ENCODE data around the gene DNAJC5G. TPM values are rescaled to one million over a fixed set of nuclear protein-coding genes. Genes with fewer than 3 reads are reported as not detected.
"Not testable (repeated sequence)": the region's sequence is repeated elsewhere in the genome, so short reads cannot be mapped to it uniquely, and the experiment has no call there.

Gene DNAJC5G
- total RNA-seq, 4 donors from 2014 or later: 0.33 to 2.1 (median 1.1) TPM; not detected in 1

DNA sequence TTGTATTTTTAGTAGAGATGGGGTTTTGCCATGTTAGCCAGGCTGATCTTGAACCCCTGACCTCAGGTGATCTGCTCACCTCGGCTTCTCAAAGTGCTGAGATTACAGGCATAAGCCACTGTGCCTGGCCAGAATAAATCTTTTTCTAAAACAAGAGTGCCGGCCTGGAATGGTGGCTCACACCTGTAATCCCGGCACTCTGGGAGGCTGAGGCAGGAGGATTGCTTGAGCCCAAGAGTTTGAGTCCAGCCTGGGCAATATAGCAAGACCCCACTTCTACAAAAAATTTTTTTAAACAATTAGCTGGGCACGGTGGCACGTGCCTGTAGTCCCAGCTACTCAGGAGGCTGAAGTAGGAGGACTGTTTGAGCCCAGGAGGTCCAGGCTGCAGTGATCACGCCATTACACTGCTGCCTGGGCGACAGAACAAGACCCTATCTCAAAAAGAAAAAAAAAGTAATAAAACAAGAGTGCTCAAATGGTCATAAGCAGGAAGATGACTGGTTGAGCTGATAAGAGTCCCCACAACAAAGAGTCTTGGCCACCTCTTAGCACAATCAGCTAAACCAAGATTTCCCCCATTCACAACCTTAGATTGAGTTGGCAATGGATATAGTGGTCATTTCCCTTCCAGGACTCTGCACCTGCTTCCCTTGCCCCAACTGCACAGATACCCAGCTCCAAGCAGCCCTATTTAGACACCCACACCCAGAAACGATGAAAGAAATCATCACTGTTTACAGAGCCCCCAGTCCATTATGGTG lies 38.8 kb downstream of the DNAJC5G start:
- intact Hi-C loops (cut with DNase I): no loop called here
- Histone ChIP-seq H3K4me3 (replicated peaks in 1 of 3) (no peak overlapping the region), H3K27me3 (no peaks in the 10 kb centered on the region), H3K9me3 (no peaks in the 10 kb centered on the region), H3K36me3 (no peaks in the 10 kb centered on the region), H3K27ac (no peak overlapping the region), H3K4me1 (no peaks in the 10 kb centered on the region)
- TF ChIP-seq, protein P1, sequence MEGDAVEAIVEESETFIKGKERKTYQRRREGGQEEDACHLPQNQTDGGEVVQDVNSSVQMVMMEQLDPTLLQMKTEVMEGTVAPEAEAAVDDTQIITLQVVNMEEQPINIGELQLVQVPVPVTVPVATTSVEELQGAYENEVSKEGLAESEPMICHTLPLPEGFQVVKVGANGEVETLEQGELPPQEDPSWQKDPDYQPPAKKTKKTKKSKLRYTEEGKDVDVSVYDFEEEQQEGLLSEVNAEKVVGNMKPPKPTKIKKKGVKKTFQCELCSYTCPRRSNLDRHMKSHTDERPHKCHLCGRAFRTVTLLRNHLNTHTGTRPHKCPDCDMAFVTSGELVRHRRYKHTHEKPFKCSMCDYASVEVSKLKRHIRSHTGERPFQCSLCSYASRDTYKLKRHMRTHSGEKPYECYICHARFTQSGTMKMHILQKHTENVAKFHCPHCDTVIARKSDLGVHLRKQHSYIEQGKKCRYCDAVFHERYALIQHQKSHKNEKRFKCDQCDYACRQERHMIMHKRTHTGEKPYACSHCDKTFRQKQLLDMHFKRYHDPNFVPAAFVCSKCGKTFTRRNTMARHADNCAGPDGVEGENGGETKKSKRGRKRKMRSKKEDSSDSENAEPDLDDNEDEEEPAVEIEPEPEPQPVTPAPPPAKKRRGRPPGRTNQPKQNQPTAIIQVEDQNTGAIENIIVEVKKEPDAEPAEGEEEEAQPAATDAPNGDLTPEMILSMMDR (IDR thresholded peaks at IDR 0.05): no peak
- WGBS, 2 donors: 89 to 97% methylated on average over 8 of the region's 8 CpGs
- no peak for DNase-seq

DNA sequence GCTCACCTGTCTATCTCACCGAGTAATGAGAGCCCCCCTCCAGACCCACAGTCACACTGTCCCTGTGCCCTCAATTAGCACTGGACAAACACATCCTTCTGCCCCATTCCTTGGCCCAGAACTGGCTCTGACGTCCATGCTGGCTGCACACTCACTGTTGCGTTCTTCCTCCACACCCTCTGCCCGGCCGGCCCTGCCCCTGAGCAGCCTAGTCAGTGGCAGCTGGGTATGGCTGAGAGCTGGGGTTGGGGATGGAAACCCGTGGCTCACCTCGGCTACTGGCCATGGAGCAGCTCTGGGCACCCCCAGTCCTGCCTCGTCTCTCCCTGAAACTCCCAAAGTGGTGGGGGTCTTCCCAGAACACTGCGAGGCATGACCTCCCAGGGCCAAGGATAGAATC lies 39.5 kb downstream of the DNAJC5G start:
- intact Hi-C loops (cut with DNase I): no loop called here
- no peaks in the 10 kb centered on the region for H3K27me3 ChIP-seq
- WGBS, 2 donors: 88 to 94% methylated on average over 7 to 8 of the region's 9 CpGs
- no peak for DNase-seq
- TF ChIP-seq, protein P1 (IDR thresholded peaks at IDR 0.05): no peak
- TF ChIP-seq POLR2A (IDR thresholded peaks at IDR 0.05): no peak
- no peak overlapping the region for H3K27ac ChIP-seq
- H3K36me3 ChIP-seq: no peaks in the 10 kb centered on the region
- H3K4me1 ChIP-seq: no peaks in the 10 kb centered on the region
- H3K4me3 ChIP-seq (replicated peaks in 1 of 3): no peak overlapping the region
- no peaks in the 10 kb centered on the region for H3K9me3 ChIP-seq

DNA sequence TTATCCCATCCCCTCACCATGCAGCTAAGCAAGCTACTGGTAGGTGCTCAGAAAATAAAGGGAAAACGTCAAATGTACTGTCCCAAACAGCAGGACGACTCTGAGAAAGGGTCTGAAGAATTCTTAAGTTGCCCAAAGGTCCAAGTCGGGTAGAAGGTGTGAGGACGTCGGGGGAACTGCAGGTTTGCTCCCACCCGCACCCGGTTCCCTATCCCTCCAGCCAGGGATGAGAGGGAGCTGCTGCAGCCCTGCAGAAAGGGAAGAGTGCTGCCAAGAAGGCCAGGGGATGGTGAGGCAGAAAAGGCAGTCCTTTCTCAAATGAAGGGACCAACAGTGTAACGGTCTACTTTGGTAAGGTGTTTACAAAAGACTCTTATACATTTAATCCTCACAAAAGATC lies 39.9 kb downstream of the DNAJC5G start:
- Histone ChIP-seq H3K27me3 (no peaks in the 10 kb centered on the region), H3K9me3 (no peaks in the 10 kb centered on the region), H3K4me3 (replicated peaks in 1 of 3) (no peak overlapping the region), H3K36me3 (no peaks in the 10 kb centered on the region), H3K27ac (no peak overlapping the region), H3K4me1 (no peaks in the 10 kb centered on the region)
- TF ChIP-seq, protein P1 (IDR thresholded peaks at IDR 0.05): no peak
- TF ChIP-seq POLR2A (IDR thresholded peaks at IDR 0.05): no peak
- no peak for DNase-seq
- intact Hi-C loops (cut with DNase I): no loop called here
- WGBS, 2 donors: 75 to 79% methylated on average over 8 of the region's 8 CpGs

DNA sequence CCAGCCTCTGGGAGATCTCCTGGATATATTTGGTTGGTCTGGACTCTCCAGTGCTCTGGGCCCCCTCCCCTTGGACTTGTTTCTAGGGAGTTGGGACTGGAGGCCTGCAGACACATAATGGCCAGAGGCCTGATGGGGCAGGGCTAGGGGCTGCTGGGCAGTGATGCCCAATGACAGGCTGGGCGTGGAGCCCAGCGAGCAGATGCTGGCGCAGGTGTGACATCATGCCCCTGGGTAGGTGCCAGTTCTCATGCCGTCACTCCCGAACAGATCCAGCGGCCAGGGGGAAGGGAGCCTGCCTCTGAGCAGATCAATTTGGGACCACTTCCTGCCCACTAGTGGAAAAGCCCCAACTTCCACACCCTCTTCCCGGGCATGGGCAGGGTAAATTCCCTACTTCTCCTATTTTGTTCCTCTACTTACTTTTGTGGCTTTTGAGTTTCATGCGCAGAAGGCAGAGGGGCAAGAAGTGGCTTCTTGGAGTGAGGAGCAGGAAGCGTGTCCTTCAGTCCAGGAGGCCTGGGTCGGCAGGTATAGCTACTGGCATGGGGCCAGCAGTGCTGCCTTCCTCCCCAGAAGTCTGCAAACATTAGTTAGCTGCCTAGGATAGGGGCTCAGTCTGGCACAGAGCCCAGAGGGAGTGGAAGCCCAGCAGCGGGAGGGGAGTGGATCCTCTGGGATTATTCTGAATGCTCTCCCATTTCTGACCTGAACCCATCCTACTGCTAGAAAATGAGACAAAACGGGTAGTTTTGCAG lies 41.6 kb downstream of the DNAJC5G start:
- Histone ChIP-seq H3K4me3 (replicated peaks in 1 of 3) (no peak overlapping the region), H3K9me3 (no peaks in the 10 kb centered on the region), H3K27me3 (no peaks in the 10 kb centered on the region), H3K4me1 (peaks cover 0 to 14% of the 10 kb centered on the region in 2 donors), H3K36me3 (no peaks in the 10 kb centered on the region), H3K27ac (no peak overlapping the region)
- intact Hi-C loops (cut with DNase I): no loop called here
- no peak for DNase-seq
- no peak for TF ChIP-seq POLR2A (IDR thresholded peaks at IDR 0.05)
- TF ChIP-seq, protein P1 (IDR thresholded peaks at IDR 0.05): no peak
- 39 to 49% methylated on average over 5 to 9 of the region's 12 CpGs for whole genome bisulfite sequencing, 2 donors

DNA sequence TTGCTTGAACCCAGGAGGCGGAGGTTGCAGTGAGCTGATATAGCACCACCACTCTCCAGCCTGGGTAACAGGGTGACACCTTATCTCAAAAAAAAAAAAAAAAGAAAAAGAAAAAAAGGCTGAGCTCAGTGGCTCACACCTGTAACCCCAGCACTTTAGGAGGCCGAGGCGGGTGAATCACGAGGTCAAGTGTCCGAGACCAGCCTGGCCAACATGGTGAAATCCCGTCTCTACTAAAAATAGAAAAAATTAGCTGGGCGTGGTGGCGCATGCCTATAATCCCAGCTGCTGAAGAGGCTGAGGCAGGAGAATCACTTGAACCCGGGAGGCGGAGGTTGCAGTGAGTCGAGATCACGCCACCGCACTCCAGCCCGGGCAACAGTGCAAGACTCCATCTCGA lies 44.6 kb downstream of the DNAJC5G start:
- H3K27ac ChIP-seq: not testable (repeated sequence)

More for the DNA sequence above, 44.6 kb downstream of the DNAJC5G start:
- H3K4me1 ChIP-seq: peaks cover 11 to 25% of the 10 kb centered on the region in 2 donors
- not testable (repeated sequence) for H3K9me3 ChIP-seq; H3K4me3 ChIP-seq (replicated peaks in 1 of 3); H3K36me3 ChIP-seq; DNase-seq; H3K27me3 ChIP-seq
- 92 to 96% methylated on average over 15 of the region's 15 CpGs for WGBS, 2 donors
- intact Hi-C loops (cut with DNase I): loop anchor here (5.0 kb wide), 1 partner anchor 37 kb away; the partner anchor contains the start of gene GTF3C2

All from thyroid gland (tissue), 4 donors.